ENCODE data around the gene TULP4.

GRCh38 chr6:158316022-158316421 lies 3.8 kb downstream of the TULP4 start:
- TF ChIP-seq TAF1 (IDR thresholded peaks at IDR 0.05; ENCODE audit: low read depth), result no peak
- no peak for TF ChIP-seq FOXM1 (IDR thresholded peaks at IDR 0.05; ENCODE audit: borderline replicate concordance, low read depth)
- TF ChIP-seq, protein P1, sequence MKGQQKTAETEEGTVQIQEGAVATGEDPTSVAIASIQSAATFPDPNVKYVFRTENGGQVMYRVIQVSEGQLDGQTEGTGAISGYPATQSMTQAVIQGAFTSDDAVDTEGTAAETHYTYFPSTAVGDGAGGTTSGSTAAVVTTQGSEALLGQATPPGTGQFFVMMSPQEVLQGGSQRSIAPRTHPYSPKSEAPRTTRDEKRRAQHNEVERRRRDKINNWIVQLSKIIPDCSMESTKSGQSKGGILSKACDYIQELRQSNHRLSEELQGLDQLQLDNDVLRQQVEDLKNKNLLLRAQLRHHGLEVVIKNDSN (IDR thresholded peaks at IDR 0.05), result no peak
- no peak for TF ChIP-seq RAD21 (IDR thresholded peaks at IDR 0.05; ENCODE audit: low read depth)
- TF ChIP-seq EP300 (IDR thresholded peaks at IDR 0.05; ENCODE audit: borderline replicate concordance), result no peak
- TF ChIP-seq CREB1 (IDR thresholded peaks at IDR 0.05; ENCODE audit: low read depth), result no peak
- TF ChIP-seq MAX (IDR thresholded peaks at IDR 0.05), result no peak
- no peak for TF ChIP-seq REST (IDR thresholded peaks at IDR 0.05; ENCODE audit: low read depth)
